GM21423 (cell line): ENCODE results near the gene MUC21.
"Not testable (repeated sequence)": the region's sequence is repeated elsewhere in the genome, so short reads cannot be mapped to it uniquely, and the experiment has no call there.

Experiments
- ATAC-seq: cut with Tn5 transposase; IDR thresholded peaks from one replicate; pipeline ENCODE4 v1.9.1; 2021; ENCODE audit warnings: mild to moderate bottlenecking, moderate library complexity; ENCODE audit not compliant: unreplicated experiment

The MUC21 gene

DNA sequence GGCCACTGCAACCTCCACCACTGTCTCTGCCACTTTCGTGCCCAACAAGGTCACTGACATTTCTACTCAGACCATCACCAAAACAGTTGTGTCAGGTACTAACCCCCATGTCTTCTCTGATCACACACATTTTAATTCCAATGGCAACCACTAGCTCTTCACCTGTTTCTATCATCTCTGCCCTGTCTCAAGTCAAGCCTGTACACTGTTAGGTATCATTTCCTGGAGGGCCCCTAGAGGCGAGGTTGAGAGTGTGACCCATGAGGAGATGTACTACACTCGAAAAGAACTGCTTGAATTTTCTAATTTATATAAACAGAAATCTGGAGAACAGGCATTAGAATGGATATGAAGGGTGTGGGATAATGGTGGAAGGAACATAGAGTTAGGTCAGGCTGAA lies 17.4 kb upstream of the MUC21 start:
- ATAC-seq = no peak

GRCh38 chr6:30969171-30969570 lies 14.3 kb upstream of the MUC21 start:
- not testable (repeated sequence) for ATAC-seq

DNA sequence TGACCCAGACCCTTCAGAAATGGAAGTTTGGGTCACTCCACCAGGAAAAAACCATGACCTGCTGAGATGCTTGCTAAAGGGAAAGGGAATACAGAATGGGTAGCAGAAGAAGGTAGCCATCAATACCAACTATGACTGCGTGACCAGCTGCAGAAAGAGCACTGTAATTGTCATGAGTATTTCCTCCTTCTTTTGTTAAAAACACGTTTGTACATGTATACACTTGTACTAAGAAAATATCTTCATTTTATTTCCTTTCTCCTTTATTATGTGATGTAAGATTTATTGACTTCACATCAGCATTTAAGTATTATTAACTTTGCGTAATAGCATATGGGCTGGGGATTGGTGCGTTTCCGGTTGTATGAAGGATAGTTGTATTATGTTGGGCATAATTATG lies 12.6 kb upstream of the MUC21 start:
- no peak for ATAC-seq

GRCh38 chr6:30972816-30973215 lies 10.7 kb upstream of the MUC21 start:
- ATAC-seq = no peak

GRCh38 chr6:30974490-30975252 lies 8.8 kb upstream of the MUC21 start:
- no peak for ATAC-seq

DNA sequence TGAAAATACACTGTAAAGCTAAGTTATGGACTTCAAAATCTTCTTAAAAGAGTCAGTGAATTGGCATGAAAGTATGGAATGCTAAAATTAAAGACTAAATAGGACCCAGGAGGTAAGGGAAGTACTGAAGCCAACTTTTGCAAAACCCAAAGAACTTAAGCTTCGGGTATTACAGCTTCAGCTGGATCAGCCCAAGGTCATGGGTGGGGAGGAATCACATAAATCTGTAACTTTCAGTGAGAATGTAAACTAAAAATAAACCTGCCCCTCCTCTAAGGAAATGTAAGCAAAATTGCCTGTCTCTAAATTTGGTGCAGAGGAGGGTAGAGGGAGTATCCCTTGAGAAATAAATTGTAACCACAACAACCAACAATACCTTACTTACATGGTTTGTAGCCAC lies 4.4 kb upstream of the MUC21 start:
- no peak for ATAC-seq

GRCh38 chr6:30979690-30980089 lies 3.8 kb upstream of the MUC21 start:
- ATAC-seq = no peak

GRCh38 chr6:30981942-30982772 lies 1.4 kb upstream of the MUC21 start:
- ATAC-seq = no peak

- ATAC-seq = no peak
Measured at GRCh38 chr6:30985490-30985889, 2.0 kb downstream of the MUC21 start.

DNA sequence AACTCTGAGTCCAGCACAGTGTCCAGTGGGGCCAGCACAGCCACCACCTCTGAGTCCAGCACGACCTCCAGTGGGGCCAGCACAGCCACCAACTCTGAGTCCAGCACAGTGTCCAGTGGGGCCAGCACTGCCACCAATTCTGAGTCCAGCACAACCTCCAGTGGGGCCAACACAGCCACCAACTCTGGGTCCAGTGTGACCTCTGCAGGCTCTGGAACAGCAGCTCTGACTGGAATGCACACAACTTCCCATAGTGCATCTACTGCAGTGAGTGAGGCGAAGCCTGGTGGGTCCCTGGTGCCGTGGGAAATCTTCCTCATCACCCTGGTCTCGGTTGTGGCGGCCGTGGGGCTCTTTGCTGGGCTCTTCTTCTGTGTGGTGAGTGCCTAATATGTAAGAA lies 3.8 kb downstream of the MUC21 start:
- ATAC-seq = no peak

GRCh38 chr6:30988209-30988825 lies 4.8 kb downstream of the MUC21 start:
- ATAC-seq = no peak

DNA sequence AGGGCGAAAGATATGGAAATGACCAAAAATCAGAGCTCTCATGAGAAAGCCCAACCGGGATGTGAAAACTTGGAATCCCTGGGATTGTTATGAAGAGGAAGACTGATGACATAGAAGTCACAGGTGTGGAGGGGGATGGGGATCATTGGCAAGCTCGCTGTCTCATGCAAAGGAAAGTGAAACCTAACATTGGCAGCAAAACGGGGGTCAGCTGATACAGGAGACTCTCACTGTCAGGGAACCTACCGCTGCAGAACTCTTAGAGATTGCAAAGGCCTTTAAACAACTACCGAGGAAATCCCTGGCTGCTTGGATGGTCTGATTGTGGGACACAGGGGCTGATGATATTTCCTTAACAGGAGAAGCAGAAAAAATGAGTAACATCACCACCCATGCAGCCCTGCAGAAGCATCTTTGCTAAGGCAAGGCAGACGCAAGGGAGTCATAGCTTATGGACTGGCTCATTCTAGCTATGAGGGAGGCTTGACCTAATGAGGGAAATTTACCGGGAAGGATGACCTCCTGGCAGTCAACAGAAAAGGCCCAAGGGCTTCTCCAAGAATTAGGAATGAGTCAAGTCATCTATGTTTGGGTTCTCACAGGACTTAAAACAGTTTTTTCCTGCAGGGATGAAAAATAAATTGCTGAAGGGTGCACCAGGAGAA lies 7.0 kb downstream of the MUC21 start:
- ATAC-seq = peak; percentile 56

- no peak for ATAC-seq
Measured at GRCh38 chr6:30991891-30992290, 8.4 kb downstream of the MUC21 start.

- no peak for ATAC-seq
Measured at GRCh38 chr6:30997301-30997700, 13.8 kb downstream of the MUC21 start.

DNA sequence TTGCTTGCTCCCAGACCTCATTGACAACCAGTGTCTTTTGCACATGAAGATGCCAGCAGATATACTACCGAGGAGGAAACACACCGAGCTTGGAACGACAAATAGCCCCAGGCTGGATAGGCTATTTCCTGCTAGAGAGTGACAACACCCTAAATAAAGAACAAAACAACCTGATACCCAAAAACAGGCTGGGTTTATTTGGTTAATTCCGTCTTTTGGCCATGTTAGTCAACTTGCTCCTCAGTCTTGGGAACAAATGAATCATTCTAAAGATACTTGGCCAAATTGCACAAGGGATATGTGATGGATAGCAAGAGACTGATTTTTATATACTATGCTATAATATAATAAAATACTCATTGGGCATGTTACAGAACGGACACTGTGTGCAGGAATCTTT lies 15.3 kb downstream of the MUC21 start:
- no peak for ATAC-seq

GRCh38 chr6:31000067-31000860 lies 16.7 kb downstream of the MUC21 start:
- ATAC-seq = not testable (repeated sequence)

DNA sequence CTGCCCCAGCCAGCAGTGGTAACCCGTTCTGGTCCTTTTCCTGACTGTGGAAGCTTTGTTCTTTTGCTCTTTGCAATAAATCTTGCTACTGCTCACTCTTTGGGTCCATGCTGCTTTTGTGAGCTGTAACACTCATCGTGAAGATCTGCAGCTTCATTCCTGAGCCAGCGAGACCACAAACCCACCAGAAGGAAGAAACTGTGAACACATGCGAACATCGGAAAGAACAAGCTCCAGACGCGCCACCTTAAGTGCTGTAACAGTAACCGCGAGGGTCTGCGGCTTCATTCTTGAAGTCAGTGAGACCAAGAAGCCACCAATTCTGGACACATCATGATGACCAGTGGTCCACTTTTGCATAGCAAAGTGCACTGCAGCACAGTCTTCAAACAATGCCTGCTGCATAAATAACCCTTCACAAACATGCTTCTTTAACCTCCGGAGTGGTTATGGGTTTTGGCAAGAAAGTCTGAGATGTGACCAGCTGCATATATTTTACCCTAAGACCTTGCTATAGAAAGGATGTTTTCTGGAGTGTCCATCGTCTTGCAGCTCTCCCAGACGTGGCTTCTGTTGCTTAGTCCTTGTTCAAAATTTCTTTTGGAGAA lies 17.9 kb downstream of the MUC21 start:
- ATAC-seq = no peak

- ATAC-seq = no peak
Measured at GRCh38 chr6:31002471-31002870, 19.0 kb downstream of the MUC21 start.

DNA sequence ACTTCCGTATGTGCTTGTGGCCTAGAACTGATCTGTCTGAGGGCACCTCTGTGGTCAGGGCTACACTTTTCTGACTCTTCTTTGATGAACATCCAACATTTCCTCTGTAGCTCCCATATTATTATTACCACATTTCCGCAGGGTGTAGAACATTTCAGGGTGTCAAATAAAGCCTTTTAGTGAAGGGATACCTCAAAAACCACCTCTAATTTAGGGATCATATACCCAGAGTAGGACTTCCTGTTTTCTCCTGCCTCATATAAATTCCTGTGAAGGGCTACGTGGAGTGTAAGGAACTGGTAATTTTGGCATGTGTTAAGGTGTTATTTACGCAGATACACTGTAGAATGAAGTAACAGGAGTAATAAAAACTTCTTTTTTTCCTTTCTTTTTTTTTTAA lies 21.3 kb downstream of the MUC21 start:
- ATAC-seq = no peak
